NCI-H345 (cell line): ENCODE results near the gene NRG2.

Experiments
- DNase-seq: peaks from one replicate; lab custom pipeline; 2025; lab: John Stamatoyannopoulos, UW

Gene NRG2

DNA sequence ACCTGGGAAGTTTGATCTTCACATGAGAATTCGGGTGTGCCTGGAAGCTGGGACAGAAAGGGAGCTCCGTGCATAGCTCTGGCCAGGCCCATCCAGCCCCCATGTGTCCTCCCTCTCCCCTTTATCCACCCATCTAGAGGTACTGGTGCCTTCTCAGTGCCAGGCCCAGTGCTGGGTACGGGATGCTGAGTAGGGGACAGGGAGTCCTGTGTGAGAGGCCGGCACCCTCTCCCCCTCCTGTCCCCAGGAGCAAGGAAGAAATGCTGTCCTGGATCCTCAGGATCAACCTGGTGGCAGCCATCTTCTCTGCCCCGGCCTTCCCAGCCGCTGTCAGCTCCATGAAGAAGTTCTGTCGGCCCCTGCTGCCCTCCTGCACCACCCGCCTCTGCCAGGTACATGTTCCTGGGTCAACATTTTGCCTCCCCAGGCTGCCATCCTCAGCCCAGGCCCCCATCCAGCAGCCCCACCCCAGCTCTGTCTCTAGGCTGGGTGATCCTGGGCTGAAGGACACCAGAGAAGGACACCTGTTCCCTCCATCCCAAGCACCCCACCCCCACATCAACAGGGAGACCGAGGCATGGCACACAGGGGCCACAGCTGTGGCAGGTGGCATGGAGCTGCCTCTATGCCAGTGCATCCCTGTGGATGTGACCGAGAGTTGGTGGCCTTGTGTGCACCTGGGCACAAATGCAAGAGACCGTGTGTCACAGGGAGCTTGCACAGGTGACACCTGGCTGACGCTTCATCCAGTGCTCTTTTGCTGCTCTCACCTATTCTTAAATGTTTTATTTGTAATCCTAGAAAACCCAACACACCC, 204.5 kb downstream of the NRG2 start:
- DNase-seq = no peak

DNA sequence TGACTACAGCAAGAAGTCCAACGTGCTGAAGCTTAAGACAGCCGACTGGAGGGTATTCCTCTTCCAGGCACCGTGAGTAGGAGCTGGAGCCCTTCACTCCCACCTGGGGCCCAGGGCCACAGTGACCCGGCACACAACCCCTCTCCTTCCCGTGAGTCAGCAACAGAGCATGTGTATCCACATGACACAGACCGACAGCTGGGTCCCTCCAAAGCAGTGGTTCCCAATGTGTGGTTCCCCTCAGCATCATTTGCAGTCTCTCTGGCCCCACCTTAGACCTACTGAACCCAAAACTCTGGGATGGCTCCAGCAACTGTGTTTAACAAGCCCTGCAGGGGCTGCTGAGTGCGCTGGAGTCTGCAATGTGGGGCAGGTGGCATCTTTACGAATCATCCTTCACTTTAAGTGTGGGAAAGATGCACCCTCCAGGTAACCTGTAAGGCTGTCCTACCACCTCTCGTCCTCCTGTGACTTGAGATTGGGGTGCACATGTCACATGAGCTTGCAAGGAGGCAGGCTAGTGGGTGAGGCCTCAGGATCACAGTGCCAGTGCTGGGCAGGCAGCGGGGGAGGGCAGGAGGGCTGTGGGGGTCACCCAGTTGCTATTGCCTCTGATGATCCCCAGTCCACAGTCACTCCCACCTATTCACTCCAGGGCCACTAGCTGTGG, 205.3 kb downstream of the NRG2 start:
- DNase-seq = no peak

DNA sequence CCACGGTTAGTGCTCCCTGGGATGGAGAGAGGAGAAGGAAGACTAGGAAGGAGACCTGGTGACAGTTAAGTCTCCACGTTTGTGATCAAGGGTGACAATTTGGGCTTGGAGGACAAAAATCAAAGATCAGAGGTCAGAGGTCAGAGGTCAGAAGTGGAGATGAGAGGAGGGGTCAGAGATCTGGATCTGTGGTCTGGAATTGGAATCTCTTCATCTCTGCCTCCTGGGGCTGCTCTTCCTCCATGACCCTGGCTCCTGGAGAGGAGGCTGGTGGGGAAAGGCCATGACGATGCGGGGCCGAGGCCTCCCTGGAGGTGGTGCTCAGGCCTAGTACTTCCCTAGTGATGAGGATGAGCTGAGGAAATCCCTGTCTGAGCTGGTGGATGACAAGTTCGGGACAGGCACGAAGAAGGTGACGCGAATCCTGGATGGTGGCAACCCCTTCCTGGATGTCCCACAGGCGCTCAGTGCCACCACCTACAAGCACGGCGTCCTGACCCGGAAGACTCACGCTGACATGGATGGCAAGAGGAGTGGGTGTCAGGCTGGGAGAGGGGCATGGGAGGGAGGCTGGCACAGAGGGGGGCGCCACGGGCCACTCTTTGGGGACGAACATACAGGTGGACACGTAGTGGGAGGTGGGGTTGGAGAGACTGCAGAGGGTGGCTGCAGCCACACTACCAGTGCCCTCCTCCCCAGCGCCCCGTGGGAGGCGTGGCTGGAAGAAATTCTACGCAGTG, 206.5 kb downstream of the NRG2 start:
- DNase-seq = no peak

DNA sequence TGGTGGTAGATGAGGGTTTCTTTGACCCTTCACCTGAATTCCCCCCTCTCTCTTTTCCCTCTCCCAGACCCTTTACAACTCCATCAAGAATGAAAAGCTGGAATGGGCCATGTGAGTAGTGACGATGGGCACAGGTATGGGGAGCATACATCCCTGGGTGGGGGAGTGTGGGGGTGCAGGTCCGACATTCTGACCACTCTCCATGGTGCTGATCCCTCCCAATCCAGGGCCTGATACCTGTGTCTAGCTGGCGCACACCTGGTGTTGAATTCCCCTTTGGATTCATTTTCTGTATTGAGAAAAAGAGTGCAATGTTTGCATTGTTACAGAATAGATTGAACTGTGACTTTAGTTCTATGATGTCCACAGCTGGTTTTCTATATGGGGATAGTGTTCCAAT, 207.4 kb downstream of the NRG2 start:
- no peak for DNase-seq

DNA sequence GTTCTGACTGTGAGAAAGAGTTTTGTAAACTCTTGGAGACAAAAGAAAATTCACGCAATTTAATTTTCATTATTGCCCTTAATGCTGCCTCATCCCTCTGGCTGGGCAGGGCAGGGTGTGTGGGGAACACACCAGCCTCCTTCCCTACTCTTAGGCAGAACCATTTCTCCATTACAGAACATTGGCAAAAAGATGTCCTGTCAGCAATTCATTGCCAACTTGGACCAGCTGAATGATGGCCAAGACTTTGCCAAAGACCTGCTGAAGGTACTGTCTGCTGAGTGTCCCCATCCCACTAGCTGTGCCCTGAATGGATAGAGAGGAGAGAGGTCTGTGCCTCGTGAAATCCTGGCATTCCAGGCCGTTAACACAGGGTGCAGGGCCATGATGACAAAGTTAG, 209.6 kb downstream of the NRG2 start:
- DNase-seq = no peak

DNA sequence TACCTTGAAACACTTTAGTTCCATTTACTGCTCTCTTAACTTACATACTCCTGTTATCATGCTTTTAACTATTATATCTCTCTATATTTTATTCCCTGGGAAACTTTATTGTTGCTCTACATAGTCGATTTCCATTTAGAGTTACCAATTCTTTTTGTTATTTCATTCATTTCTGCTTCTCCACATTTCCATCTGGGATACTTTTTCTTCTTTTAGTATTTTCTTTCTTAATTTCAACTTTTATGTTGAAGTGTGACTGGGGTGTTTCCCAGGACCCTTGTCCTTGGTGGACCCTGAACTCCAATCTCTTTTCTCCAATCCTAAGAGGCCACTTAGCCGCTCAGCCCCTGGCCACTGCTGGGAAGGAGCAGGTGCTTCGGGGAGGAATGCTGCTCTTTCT, 211.5 kb downstream of the NRG2 start:
- no peak for DNase-seq

DNA sequence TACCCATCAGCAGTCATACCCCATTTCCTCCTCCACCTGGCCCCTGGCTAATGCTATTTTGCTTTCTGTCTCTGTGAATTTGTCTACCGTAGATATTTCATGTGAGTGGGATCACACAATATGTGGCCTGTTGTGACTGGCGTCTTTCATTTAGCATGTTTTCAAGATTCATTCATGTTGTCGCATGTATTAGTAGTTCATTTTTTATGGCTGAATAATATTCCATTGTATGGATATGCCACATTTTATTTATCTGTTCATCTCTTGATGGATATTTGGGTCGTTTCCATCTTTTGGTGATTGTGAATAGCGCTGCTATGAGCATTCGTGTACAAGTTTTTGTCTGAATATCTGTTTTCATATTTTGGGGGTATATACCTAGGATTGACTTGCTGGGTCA, 213.6 kb downstream of the NRG2 start:
- DNase-seq = no peak

DNA sequence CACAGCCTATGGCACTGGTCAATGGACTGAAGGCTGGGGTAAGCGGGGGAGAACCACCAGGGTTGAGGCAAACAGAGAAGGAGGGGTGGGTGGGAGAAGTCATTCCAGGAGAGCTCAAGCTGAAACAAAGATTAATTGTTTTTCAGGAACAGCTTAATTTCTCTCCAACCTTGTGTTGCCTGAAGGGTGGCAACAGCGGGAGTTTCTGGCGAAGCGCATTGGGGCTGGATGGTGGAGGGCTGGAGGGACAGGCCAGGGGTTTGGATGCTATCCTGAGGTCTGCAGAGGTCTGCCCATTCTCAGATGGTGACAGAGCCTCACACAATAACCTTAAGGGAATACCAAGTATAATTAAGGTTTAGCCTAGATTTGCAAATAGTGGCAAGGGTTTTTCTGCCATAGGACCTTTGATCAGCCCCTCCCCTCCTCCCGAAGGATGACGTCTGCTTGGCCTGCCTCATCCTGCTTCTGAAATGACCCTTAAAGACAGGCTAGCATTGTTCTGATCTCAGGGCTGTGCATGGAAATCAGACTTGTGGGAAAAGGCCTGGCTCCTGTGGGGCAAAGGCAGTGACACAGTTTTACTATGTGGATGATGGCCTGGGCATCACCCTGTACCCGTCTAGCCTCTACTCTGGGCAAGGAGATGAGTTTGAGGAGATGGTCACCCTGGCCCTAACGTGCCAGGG, 214.7 kb downstream of the NRG2 start:
- DNase-seq = no peak

DNA sequence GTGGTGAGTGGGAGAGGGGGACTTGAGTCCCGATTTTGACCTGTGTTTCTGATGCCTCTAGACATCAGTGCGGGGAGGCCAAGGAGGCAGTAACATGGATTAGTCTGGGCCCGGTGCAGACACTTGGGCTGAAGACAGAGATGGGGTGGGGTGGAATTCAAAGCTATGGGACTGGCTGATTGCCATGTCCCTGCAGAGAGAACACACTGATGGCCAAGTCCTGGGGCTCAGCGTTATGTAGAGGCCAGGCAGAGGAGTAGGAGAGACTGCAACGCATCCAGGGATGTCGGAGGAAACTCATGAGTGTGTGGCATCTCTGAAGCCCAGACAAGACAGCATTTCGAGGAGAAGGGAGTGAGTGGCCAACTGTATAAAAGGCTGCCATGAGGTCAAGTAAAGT, 217.4 kb downstream of the NRG2 start:
- no peak for DNase-seq

DNA sequence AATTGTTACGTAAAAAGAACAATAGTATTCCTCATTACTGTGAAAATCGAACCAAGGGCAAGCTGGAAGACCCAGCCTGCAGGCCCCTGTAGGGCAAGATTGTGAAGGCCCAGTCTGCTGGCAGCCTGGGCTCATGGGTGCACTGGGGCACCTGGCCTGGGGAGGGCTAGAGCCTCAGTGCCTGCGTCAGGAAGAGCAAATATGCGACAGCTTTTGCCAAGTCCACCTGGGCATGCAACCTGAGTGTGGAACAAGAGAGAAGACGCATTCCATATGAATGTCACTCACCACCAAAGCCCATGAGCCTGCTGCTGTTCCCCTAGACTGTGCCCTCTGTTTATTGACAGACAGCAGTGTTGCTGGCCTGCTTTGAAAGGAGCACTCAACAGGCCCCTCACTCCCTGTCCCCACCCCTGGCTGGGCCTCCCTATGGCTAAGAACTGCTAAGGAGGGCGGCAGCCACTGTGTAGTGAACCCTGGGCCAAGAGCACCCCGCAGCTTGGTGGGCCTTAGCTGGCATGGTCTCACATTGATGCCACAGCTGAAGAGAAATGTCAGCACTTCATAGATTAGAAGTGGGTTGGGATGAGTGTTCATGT, 219.2 kb downstream of the NRG2 start:
- DNase-seq = no peak

DNA sequence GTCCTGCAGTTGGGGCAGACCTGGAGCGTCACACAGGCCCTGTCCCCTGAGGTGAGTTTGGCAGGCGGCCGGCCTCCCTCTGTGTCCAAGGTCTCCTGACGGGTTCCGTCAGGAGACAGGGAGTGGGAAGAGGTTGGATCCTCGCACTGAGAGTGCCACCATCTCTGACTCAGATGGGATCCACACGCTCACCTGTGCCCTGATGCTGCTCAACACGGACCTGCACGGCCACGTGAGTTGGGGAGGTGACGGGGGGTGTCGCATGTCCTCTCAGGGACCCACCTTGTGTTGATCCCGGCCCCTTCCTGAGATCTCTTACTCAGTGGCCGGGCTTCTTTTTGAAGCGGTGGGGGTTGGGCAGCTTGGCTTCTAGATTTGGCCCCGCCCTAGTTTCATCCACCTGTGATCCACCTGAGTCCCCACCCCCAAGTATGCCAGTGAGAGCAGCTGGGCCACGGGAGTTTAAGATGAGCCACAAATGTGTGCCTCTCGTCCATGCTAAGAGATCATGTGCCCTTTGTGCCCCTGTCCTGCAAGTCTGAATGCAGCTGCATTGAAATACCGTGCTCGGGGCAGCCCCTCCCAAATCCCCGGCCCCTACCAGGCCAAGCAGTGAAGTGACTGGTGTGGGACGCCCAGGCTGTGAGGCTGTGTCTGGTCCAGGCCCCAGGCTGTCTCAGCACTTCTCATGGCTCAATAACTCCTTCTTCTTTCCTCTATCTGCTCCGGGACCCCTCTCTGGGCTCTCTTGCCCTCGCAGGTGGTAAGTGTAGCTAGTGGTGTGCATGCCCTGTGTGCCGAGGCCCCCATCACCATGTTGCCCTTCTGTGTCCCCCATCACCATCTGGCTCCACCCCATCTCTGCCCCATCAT, 220.3 kb downstream of the NRG2 start:
- DNase-seq = no peak

DNA sequence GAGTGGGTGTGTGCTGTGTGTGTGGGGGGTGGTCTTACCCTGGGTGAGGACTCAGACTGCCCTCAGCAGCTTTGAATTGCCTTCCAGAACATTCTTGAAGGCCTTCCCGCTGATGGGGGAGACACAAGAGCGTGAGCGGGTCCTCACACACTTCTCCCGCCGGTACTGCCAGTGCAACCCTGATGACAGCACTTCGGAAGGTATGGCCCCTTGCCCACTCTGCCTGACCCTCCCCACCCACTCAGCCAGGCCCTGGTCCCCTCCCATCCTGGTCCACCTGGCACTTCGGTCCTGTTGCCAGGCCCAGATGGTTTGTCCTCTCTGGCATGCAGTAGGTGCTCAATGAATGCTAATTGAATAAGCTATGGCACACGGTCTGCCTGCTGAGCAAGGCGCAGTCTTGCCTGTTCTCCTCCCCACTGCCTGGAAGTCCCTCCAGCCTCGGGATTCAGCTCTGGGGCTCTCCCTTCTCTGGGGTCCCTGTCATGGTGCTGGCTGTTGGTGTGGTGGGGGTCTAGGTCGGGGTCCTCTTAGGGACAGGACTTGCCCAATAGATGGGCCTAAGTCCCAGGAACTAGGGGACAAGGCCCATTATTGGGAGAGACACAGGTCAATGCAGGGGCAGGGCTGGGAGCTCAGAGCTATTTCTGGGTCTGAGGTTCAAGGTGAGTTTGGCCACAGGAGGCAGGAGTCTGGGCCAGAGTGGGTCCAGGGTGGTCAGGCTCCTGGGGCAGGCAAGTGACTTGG, 221.1 kb downstream of the NRG2 start:
- DNase-seq = no peak

DNA sequence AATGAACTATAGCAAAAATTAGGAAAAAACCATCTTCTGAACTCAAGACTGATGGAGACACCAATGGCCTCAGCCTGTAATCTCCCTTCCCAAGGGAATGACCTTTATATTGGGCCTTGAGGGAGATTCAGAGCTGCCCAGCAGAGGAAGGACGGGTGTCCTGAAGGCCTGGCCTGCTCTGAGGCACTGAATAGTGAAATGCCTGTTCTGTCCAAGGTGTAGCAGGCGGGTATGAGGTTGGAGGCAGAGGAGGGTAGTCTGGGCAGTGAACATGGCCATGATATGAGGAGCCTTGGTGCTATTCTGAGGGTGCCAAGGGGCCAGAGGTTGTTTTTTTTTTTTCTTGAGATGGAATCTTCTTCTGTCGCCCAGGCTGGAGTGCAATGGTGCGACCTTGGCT, 222.5 kb downstream of the NRG2 start:
- DNase-seq = no peak

DNA sequence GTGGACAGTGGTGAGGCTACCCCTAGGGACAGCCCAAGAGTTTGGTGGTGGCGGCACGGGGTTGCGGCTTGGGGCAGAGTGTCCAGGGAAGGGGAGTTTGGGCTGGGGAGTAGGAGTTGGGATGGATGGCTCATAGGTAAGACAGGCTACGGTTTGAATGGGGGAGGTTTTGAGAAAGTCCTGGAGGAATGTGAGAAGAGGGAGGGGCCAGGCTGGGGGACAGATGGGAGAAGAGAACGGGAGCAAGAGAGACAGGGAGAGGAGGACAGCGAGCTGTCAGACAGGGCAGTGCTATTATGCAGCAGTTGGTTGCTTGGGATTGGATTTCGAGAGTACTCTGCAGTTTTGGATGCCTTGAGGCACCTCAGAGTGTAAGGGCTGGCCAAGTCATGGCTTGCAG, 223.0 kb downstream of the NRG2 start:
- no peak for DNase-seq

DNA sequence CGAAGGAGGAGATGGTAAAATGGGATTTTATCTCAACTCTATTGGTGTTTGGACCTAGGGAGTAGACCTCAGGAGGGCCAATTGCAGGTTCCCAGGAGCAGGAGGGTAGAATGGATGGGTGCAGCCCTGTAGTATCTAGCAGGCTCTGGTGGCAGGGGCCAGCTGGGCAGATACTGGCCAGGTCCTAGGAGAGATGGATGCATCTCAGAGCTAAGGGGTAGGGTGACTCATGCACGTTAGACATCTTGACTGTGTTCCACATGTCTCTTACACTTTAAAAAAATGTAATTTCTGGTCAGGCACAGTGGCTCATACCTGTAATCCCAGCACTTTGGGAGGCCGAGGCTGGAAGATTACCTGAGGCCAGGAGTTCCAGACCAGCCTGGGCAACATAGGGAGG, 225.1 kb downstream of the NRG2 start:
- no peak for DNase-seq

DNA sequence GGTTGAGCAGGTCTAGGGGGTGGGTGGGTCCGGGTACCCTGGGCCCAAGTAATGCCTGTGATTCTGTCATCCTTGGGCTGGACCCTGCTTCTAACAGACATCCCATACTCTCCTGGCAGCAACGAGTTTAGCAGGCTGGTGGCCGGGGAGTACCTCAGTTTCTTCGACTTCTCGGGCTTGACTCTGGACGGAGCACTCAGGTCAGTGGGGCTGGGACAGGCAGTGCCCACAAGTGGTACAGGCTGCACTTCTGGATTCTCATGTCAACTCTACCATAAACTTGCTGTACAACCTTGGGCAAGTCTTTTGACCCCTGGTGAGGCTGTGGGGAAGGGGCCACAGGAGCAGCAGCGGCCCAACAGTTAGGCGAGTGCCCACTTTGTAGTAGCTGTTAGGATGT, 225.7 kb downstream of the NRG2 start:
- no peak for DNase-seq

DNA sequence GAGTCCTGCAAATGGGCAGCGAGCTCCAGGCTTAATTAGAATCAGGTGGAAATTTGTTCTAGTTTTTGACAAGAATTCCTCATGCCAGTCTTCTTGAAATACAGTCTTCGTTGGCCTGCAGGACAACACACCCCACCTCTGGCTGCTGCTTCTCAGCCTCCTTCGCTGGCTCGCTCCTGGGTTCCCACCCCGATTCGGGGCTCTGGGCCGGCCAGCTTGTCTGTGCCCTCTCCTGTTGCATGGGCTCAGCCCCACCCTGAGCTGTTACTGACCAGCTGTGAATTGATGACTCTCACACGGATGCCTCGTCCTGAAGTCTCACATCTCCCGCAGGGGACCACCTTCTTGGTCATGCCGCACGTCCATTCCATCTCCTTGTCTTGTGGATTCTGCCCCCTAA, 226.5 kb downstream of the NRG2 start:
- DNase-seq = no peak

DNA sequence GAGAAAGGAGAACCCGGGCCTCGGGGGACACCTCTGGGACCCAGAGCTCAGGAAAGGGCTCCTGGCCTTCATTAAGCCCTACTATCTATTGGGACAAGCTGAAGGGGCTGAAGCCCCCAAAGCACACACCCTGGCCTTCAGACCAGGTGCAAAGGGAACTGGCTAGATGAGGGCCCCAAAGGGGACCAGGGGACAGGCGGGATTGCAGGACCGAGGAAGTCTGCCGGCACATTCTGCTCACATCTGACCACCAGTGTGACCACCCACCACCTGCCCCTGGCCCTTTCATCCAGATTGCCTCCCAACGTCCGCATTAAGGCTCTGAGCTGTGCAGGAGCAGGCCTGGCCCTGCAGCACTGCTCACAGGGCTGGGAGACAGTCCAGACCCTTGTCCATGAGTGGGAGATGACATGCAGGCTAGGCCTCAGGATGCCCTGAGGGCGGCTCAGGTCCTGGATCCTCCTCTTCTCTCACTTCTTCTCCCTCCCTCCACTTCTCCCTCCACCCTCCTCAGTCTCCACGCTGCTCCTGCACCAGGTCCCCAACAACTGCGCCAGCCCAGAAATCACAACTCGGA, 228.3 kb downstream of the NRG2 start:
- no peak for DNase-seq

DNA sequence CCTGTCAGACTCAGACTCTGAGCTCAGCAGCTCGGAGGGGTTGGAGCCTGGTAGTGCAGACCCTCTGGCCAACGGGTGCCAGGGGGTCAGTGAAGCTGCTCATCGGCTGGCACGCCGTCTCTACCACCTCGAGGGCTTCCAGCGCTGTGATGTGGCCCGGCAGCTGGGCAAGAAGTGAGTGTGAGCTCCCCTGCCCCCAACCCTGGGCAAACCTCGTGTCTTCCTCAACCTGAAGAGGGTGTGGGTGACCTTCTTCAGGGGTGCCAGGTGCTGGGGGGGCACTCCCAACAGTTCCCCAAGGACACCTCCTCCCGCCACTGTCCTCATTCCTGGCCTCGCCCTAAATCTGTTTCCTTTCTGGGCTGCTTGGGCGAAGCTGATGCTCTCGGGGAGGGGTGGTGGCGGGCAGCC, 228.9 kb downstream of the NRG2 start:
- DNase-seq = no peak
